Subcutaneous adipose tissue (tissue), 4 donors: ENCODE data around the gene CPT1B. TPM values are rescaled to one million over a fixed set of nuclear protein-coding genes. Genes with fewer than 3 reads are reported as not detected.

ENCODE experiments used
- total RNA-seq, 4 donors: library from RNA; depleted of rRNA; stranded (reverse); fragments of >200 nt; gene quantifications; one replicate each; pipeline ENCODE4 v1.1.0, GENCODE V29; 2016
- TF ChIP-seq, protein P1 (sequence below): fragments of 450-650 bp; IDR thresholded peaks from one replicate; pipeline ENCODE4 v1.5.1; 2016; ENCODE audit warnings: low read depth, mild to moderate bottlenecking, control low read depth, antibody characterized with exemption, moderate library complexity

CPT1B gene
- 10 to 100 TPM in 2 of 4 donors, 1 to 10 TPM in 2; 7.8 to 20.3 (median 10.8) TPM for total RNA-seq

DNA sequence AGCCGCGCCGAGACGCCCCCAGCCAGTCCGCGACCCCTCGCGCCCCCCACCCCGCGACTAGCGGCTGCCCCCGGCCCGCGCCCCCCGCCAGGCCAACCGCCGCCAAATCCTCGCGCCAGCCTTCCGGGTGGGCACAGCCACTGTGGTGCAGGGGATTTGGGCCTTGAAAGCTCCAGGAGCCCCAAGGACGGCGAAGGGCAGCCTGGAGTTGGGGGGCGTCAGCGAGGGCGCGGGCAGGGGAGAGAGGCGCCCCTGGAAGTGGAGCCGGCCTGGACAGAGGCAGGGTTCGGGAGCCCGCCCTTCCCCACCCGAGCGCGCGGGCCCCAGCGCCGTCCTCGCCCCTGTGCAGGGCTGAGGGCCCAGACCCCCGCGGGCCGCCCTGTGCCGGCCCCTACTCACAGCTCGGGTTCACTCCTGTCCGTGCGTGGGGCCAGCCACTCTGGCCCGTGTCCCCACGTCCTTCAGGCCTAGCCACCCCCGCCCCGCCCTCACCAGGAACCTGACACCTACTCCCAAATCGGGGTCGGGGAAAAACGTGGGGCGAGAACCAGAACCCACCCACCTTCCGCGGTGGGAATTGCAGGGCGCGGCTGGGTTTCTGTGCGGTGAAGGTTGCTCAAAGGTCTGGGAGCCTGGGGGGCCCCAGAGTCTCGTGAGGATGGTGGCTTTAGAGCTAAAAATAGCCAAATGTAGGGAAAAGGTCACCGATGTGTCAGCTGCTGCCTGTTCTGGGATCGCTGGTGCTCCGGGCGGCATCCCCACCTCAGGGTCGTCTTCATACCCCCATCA, at the start of gene CPT1B:
TSS of gene CPT1B (minus strand) at position 441 of the 789 bp plus-strand sequence. CDS start 512 bp downstream, outside the sequence.
- TF ChIP-seq, protein P1, sequence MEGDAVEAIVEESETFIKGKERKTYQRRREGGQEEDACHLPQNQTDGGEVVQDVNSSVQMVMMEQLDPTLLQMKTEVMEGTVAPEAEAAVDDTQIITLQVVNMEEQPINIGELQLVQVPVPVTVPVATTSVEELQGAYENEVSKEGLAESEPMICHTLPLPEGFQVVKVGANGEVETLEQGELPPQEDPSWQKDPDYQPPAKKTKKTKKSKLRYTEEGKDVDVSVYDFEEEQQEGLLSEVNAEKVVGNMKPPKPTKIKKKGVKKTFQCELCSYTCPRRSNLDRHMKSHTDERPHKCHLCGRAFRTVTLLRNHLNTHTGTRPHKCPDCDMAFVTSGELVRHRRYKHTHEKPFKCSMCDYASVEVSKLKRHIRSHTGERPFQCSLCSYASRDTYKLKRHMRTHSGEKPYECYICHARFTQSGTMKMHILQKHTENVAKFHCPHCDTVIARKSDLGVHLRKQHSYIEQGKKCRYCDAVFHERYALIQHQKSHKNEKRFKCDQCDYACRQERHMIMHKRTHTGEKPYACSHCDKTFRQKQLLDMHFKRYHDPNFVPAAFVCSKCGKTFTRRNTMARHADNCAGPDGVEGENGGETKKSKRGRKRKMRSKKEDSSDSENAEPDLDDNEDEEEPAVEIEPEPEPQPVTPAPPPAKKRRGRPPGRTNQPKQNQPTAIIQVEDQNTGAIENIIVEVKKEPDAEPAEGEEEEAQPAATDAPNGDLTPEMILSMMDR = no peak

DNA sequence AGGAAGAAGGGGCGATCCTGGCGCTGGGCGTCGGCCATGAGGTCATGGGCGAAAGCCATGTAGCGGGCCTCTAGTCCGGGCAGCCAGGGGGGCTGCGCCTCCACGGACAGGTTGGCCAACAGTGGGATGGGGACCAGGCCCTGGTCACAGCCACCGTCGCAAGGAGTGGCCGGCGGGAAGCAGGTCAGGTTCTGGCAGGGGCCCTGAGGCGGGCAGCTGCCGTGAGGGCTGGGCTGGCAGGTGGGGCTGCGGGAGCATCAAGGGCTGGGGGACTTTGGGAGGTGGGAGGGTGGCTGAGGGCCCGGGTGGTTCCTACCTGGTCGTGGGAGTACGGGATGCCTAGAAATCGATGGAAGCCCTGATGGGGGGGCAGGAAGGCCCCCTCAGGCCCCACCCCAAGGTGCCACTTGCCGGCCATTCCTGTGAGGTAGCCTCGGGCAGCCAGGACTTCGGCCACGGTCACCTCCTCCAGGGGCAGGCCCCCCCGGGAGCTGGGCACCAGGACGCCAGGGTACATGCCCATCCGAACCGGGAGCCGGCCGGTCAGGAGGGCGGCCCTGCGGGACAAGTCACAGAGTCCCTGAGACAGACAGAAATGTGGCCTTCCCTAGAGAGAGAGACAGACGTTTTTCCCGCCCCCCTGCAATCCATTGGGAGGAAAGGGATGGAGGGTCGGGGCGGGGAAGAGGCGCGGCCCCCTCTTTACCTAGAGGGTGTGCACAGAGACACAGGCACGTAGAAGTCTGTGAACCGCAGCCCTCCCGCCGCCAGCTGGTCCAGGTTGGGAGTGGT, 48.8 kb upstream of the CPT1B start:
- TF ChIP-seq, protein P1 = no peak

DNA sequence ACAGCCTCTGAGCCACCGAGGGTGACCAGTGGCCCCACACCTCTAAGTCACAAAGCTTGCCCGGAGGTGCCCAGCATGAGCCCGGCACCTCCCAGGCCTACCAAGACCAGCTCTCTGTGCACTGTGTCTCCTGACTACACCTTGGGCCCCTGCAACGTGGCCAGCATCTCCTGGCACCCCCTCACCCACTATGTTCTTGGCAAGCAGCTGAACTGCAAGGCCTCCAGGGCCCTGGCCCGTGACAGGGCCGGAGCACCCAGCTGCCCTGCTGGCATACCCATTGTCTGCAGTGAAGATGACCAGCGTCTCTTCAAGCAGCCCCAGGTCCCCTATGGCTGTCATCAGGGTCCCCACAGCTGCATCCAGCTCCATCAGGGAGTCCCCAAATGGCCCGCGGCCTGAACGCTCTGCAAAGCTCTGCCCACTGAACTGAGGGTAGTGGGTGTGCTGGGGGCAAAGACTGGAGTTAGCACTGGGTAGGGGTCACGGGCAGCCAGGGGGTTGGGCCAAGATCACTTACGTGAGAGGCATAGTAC, 48.2 kb upstream of the CPT1B start:
- TF ChIP-seq, protein P1 = no peak

DNA sequence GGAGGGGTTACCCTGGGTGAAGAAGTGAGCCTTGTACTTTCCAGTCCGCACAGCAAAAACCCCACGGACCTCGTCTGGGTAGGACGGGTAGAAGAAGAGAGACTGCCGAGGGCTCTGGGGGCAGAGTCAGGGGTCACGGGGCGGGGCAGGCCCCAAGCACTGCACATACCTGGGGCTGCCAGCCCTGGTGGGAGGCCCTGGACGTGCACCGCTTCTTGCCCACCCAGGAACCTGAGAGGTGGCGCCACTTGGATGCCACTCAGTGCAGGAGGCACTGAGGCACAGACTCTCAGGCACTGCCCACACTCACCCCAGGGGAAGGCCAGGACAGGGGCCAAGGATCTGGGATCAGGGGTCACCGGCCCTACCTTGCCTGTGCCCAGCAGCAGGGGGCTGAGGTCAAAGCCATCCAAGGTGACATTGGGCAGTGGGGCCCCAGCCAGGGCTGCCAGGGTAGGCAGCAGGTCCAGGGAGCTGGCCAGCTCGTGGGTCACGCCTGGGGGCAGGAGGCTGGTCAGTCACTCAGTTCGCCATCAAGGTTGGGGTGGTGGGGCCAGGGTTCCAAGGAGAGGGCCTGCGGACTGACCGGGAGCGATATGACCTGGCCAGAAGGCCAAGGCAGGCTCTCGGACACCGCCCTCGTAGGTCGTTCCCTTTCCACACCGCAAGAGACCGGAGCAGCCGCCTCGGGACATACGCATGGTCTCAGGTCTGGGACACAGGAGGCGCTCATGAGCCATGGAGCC, 47.5 kb upstream of the CPT1B start:
- TF ChIP-seq, protein P1 = no peak

DNA sequence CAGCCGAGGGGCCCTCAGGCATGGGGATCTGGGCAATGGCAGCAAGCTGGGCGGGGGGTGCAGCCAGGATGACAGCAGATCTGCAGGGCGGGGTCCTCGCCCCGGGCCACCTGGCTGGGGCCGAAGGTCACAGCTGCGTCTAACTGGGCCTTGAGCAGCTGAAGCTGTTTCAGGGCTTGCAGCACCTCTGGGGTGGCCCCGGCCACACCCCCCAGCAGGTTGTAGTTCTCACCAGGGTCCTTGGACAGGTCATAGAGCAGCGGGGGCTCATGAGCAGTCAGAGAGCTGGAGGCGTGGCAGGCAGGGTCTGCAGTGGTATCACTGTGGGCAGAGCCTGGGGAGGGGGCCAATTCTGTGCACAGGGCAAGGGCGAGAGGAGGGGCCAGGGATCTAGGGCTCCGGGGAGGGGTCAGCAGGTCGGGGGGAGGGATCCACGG, 46.9 kb upstream of the CPT1B start:
- TF ChIP-seq, protein P1 = no peak

DNA sequence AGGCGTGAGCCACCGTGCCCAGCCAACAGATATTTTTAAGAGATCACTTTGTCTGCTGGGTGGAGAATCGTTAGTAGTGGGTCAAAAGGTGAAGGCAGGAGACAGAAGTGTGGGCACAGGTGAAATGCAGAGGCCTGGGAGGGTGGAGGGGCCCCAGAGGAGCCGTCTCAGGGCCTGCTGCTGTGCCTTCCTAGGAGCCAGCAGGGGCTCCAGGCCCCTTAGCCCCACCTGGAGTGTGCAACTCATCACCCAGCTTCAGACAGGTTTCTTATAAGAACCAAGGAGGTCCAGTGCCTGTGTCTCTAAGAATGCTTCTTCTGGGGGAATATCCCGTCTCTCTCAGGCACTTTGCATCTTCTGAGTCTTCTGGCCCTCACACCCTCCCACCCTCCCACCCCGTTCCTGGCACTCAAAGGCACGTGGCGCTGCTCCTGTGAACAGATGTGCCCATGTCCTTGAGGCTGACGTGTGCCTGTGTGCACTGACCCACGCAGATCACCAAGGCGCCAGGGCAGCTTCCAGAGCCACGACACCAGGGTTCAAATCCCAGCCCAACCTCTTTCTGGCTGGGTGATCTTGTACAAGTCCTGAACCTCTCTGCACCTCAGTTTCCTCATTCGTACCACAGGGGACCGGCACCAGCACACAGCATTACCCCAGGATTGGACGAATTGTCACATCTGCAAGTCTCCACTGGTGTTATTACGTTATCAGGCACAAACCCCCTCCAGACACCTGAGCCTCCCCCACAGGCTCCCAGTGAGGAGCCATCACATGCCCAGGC, 46.3 kb upstream of the CPT1B start:
- TF ChIP-seq, protein P1 = no peak
